SU-DHL-6 (cell line): ENCODE data around the gene ST3GAL3.

Experiments
- EZH2phosphoT487 ChIP-seq: fragments of 200-600 bp; sonication (generic), shearing (Covaris generic); conservative IDR thresholded peaks from 2 replicates; pipeline ENCODE4 v1.6.1; 2018; ENCODE audit warnings: mild to moderate bottlenecking, antibody characterized with exemption, low read length, moderate library complexity, mixed read lengths
- TF ChIP-seq, protein P1 (sequence below): fragments of 200-600 bp; sonication (generic); IDR thresholded peaks from one replicate; pipeline ENCODE4 v1.5.1; 2017; ENCODE audit warnings: antibody characterized with exemption, mild to moderate bottlenecking, low read length, moderate library complexity; ENCODE audit not compliant: insufficient read depth, poor library complexity, severe bottlenecking

- TF ChIP-seq, protein P1, sequence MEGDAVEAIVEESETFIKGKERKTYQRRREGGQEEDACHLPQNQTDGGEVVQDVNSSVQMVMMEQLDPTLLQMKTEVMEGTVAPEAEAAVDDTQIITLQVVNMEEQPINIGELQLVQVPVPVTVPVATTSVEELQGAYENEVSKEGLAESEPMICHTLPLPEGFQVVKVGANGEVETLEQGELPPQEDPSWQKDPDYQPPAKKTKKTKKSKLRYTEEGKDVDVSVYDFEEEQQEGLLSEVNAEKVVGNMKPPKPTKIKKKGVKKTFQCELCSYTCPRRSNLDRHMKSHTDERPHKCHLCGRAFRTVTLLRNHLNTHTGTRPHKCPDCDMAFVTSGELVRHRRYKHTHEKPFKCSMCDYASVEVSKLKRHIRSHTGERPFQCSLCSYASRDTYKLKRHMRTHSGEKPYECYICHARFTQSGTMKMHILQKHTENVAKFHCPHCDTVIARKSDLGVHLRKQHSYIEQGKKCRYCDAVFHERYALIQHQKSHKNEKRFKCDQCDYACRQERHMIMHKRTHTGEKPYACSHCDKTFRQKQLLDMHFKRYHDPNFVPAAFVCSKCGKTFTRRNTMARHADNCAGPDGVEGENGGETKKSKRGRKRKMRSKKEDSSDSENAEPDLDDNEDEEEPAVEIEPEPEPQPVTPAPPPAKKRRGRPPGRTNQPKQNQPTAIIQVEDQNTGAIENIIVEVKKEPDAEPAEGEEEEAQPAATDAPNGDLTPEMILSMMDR = no peak
- no peak for TF ChIP-seq EZH2phosphoT487
Measured at GRCh38 chr1:43706598-43707189, 642 bp upstream of the ST3GAL3 start.
